Activated naive CD8-positive, alpha-beta T cell treated with anti-CD3 and anti-CD28 coated beads for 36 hours (primary cell): ENCODE measurements around the gene HEBP2. TPM values are rescaled to one million over a fixed set of nuclear protein-coding genes. Genes with fewer than 3 reads are reported as not detected.

Experiments
- DNase-seq: peaks from one replicate; pipeline ENCODE4 v3.0.0; 2021
- H3K27ac Mint-ChIP-seq: one replicate; pipeline ENCODE4 v1.8.0; 2022; ENCODE audit warnings: mild to moderate bottlenecking, moderate library complexity, mixed read lengths
- H3K27me3 Mint-ChIP-seq: one replicate; pipeline ENCODE4 v1.8.0; 2022; ENCODE audit warnings: mild to moderate bottlenecking, mixed read lengths
- H3K36me3 Mint-ChIP-seq: one replicate; pipeline ENCODE4 v1.8.0; 2021; ENCODE audit warnings: mild to moderate bottlenecking, mixed read lengths
- H3K4me1 Mint-ChIP-seq: one replicate; pipeline ENCODE4 v1.8.0; 2021; ENCODE audit warnings: mixed read lengths
- H3K4me3 Mint-ChIP-seq: one replicate; pipeline ENCODE4 v1.8.0; 2022; ENCODE audit warnings: mild to moderate bottlenecking, moderate library complexity, mixed read lengths
- H3K9me3 Mint-ChIP-seq: one replicate; pipeline ENCODE4 v1.8.0; 2022; ENCODE audit warnings: mixed read lengths
- total RNA-seq, 2 experiments: library from RNA; stranded (reverse); gene quantifications; one replicate each; pipeline ENCODE4 v1.2.3, GENCODE V29; 2021

Gene HEBP2
- total RNA-seq, 2 experiments from 2014 or later, result 27.4 to 28.0 TPM

- no peak for DNase-seq
- Mint-ChIP-seq H3K36me3 (no peaks in the 10 kb centered on the region), H3K4me3 (no peak overlapping the region), H3K4me1 (no peaks in the 10 kb centered on the region), H3K27ac (no peak overlapping the region), H3K27me3 (peaks cover 5% of the 10 kb centered on the region), H3K9me3 (no peaks in the 10 kb centered on the region)
These were observed 17.1 kb upstream of the HEBP2 start for GRCh38 chr6:138386897-138387296.

GRCh38 chr6:138387577-138388368 lies 16.2 kb upstream of the HEBP2 start:
- Mint-ChIP-seq H3K4me1 (no peaks in the 10 kb centered on the region), H3K9me3 (no peaks in the 10 kb centered on the region), H3K4me3 (no peak overlapping the region), H3K27me3 (peaks cover 5% of the 10 kb centered on the region), H3K27ac (no peak overlapping the region), H3K36me3 (no peaks in the 10 kb centered on the region)
- no peak for DNase-seq

DNA sequence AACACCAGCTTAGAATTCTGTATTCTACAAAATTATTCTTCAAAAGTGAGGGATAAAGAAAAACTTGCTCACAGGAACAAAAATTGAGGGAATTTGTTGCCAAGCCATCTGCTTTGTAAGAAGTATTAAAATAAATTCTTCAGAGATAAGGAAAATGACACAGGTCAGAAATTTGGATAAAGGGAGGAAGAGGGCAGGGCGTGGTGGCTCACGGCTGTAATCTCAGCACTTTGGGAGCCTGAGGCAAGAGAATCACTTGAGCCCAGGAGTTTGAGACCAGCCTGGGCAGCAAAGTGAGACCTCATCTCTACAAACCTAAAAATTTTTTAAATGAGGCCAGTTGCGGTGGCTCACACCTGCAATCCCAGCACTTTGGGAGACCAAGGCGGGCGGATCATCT lies 14.5 kb upstream of the HEBP2 start:
- H3K27me3 Mint-ChIP-seq, result peaks cover 5% of the 10 kb centered on the region
- no peaks in the 10 kb centered on the region for H3K36me3 Mint-ChIP-seq
- H3K9me3 Mint-ChIP-seq, result no peaks in the 10 kb centered on the region
- no peaks in the 10 kb centered on the region for H3K4me1 Mint-ChIP-seq
- H3K4me3 Mint-ChIP-seq, result no peak overlapping the region
- no peak for DNase-seq
- no peak overlapping the region for H3K27ac Mint-ChIP-seq

DNA sequence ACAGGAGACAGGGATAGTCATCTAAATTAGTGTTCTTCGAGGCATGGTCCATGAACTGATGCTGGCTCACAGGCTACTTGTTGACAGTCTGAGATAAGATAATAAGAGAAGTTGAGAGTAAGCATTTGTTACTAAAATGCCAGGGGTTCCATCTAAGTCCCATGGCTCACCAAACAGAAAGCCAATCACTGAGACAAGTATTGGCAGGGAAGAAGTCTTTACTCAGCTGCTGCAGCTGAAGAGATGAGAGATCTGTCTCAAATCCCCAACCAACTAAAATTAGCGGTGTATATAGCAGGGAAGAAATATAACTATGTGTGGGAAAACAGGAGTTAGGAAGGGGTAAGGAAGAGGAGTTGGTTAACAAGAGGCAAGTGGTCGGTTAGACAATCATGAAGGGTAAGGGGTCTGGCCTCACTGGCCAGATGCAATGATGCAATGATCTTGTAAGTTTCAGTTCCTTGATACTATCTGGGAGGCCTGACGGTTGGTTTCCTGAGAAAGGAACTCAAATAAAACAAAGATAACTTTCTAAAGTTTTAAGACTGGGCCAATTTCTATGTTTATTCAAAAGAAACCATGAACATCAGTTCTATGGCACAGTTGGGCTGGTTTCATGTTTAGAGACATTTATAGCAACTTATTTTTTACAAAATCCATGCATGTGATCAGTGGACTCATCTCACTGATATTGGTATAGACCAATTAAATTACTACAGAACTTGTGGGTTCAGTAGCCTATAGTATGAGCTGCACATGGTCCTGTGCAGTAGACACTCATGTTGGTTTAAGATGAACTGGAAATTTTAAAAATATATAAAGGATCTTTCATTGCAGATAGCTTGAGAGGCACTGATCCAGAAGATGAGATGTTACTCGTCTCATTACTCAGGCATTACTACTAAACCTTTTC lies 9.9 kb upstream of the HEBP2 start:
- no peak overlapping the region for H3K4me3 Mint-ChIP-seq
- no peaks in the 10 kb centered on the region for H3K9me3 Mint-ChIP-seq
- no peak overlapping the region for H3K27ac Mint-ChIP-seq
- no peaks in the 10 kb centered on the region for H3K36me3 Mint-ChIP-seq
- no peaks in the 10 kb centered on the region for H3K4me1 Mint-ChIP-seq
- no peaks in the 10 kb centered on the region for H3K27me3 Mint-ChIP-seq
- DNase-seq, result no peak

- no peak for DNase-seq
- no peaks in the 10 kb centered on the region for H3K4me1 Mint-ChIP-seq
- H3K4me3 Mint-ChIP-seq, result no peak overlapping the region
- no peaks in the 10 kb centered on the region for H3K9me3 Mint-ChIP-seq
- H3K36me3 Mint-ChIP-seq, result no peaks in the 10 kb centered on the region
- no peak overlapping the region for H3K27ac Mint-ChIP-seq
- no peaks in the 10 kb centered on the region for H3K27me3 Mint-ChIP-seq
These were observed 7.3 kb upstream of the HEBP2 start for GRCh38 chr6:138396709-138397108.

- H3K27me3 Mint-ChIP-seq, result no peaks in the 10 kb centered on the region
- H3K9me3 Mint-ChIP-seq, result no peaks in the 10 kb centered on the region
- no peak overlapping the region for H3K4me3 Mint-ChIP-seq
- H3K27ac Mint-ChIP-seq, result no peak overlapping the region
- no peaks in the 10 kb centered on the region for H3K36me3 Mint-ChIP-seq
- no peak for DNase-seq
- no peaks in the 10 kb centered on the region for H3K4me1 Mint-ChIP-seq
These were observed 6.6 kb upstream of the HEBP2 start for GRCh38 chr6:138397128-138398122.

DNA sequence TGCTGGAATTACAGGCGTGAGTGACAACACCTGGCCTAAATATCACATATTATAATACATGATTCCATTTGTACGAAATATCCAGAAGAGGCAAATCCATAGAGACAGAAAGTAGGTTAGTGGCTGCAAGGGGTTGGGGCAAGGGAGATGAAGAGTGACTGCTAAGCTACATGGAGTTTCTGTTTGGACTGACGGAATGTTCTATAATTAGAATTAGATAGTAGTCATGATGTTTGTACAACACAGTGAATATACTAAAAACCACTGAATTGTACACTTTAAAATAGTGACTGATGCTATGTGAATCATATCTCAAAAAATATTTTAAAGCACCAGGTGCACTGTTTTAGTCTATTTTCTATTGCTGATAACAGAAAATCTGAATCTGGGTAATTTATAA lies 3.7 kb upstream of the HEBP2 start:
- Mint-ChIP-seq H3K9me3 (no peaks in the 10 kb centered on the region), H3K27ac (no peak overlapping the region), H3K4me1 (peaks cover 10% of the 10 kb centered on the region), H3K36me3 (peaks cover 4% of the 10 kb centered on the region), H3K4me3 (no peak overlapping the region), H3K27me3 (no peaks in the 10 kb centered on the region)
- no peak for DNase-seq

GRCh38 chr6:138401960-138402837 lies 1.8 kb upstream of the HEBP2 start:
- no peak for DNase-seq
- Mint-ChIP-seq H3K27ac (no peak overlapping the region), H3K4me3 (peak overlapping the region; percentile 29), H3K27me3 (no peaks in the 10 kb centered on the region), H3K36me3 (peaks cover 13% of the 10 kb centered on the region), H3K9me3 (no peaks in the 10 kb centered on the region), H3K4me1 (peaks cover 17% of the 10 kb centered on the region)

DNA sequence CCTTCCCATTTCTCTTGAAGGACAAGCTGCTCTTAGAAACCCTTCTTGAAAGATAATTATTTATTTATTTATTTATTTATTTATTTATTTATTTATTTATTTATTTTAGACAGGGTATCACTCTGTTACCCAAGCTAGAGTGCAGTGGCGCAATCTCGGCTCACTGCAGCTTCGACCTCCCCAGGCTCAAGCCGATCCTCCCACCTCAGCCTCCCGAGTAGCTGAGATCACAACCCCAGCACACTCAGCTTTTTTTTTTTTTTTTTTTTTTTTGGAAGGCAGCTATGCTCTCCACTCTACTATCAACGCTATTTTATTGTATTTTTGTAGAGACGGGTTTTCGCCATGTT lies 1.2 kb upstream of the HEBP2 start:
- H3K27me3 Mint-ChIP-seq, result no peaks in the 10 kb centered on the region
- H3K9me3 Mint-ChIP-seq, result no peaks in the 10 kb centered on the region
- DNase-seq, result no peak
- peaks cover 17% of the 10 kb centered on the region for H3K4me1 Mint-ChIP-seq
- peaks cover 13% of the 10 kb centered on the region for H3K36me3 Mint-ChIP-seq
- no peak overlapping the region for H3K27ac Mint-ChIP-seq
- H3K4me3 Mint-ChIP-seq, result peak overlapping the region; percentile 81

DNA sequence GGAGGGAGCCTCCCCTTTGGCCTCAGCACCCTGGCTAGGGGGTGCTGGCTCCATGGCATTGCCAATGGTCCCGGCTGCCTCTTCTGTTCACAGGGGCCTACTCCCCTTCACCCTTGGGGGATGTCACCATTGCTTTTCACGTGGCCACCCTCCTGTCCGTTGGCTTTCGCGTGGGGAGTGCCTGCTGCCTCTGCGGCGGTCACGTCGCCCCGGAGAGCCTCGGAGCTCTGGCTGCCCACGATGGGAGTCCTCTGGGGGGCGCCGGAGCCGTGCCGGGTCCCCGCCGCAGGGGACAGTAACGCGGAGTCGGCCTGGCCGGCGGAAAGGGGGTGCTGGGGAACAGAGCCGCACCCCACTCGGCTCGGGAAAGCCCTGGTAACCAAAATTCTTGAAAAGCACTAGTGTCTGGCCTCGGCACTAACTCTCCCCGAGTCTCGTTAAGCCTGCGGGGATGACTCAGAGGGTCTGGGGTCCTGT lies 661 bp upstream of the HEBP2 start:
- peaks cover 17% of the 10 kb centered on the region for H3K4me1 Mint-ChIP-seq
- peak overlapping the region; percentile 81 for H3K4me3 Mint-ChIP-seq
- no peaks in the 10 kb centered on the region for H3K9me3 Mint-ChIP-seq
- no peaks in the 10 kb centered on the region for H3K27me3 Mint-ChIP-seq
- peaks cover 14% of the 10 kb centered on the region for H3K36me3 Mint-ChIP-seq
- DNase-seq, result peak; percentile 54
- H3K27ac Mint-ChIP-seq, result peak overlapping the region; percentile 84

GRCh38 chr6:138404666-138405337 lies 779 bp downstream of the HEBP2 start:
- H3K27ac Mint-ChIP-seq, result peak overlapping the region; percentile 70
- peaks cover 20% of the 10 kb centered on the region for H3K36me3 Mint-ChIP-seq
- H3K4me3 Mint-ChIP-seq, result peak overlapping the region; percentile 83
- H3K27me3 Mint-ChIP-seq, result no peaks in the 10 kb centered on the region
- H3K4me1 Mint-ChIP-seq, result peaks cover 17% of the 10 kb centered on the region
- no peaks in the 10 kb centered on the region for H3K9me3 Mint-ChIP-seq
- no peak for DNase-seq

DNA sequence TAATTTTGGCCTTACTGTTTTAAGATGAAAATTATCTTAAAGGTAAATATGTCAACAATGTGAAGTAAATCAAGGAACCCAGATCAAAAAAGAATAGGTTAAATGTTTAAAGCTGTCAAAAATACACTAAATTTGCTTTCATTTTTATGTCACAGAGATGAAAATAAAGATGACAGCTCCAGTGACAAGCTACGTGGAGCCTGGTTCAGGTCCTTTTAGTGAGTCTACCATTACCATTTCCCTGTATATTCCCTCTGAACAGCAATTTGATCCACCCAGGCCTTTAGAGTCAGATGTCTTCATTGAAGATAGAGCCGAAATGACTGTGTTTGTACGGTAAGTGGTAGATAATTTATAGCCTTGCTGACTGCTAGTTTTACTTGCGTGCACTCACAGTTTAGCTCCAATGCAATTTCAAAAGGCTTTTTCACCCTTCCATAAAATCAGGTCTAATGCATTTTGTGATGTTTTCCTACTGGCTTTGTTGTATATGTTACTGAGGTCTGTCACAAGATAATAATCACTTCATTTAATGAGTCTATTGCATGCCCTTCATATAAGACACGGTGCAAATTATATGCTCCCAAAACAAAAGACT lies 1.9 kb downstream of the HEBP2 start:
- H3K4me3 Mint-ChIP-seq, result peak overlapping the region; percentile 45
- peak overlapping the region; percentile 39 for H3K27ac Mint-ChIP-seq
- peaks cover 22% of the 10 kb centered on the region for H3K4me1 Mint-ChIP-seq
- H3K27me3 Mint-ChIP-seq, result no peaks in the 10 kb centered on the region
- no peak for DNase-seq
- H3K9me3 Mint-ChIP-seq, result no peaks in the 10 kb centered on the region
- H3K36me3 Mint-ChIP-seq, result peaks cover 20% of the 10 kb centered on the region

DNA sequence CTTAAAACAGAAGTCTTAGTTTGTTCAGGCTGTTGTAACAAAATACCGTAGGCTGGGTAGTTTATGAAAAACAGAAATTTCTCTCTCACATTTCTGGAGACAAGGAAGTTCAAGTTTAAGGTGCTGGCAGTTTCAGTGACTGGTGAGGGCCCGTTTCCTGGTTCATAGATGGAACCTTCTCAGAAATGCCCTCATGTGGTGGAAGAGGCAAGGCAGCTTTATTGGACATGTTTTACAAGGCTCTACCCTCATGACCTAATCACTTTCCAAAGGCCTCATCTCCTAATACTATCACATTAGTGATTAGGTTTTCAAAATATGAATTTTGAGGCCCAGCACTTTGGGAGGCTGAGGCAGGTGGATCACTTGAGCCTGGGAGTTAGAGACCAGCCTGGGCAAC lies 2.4 kb downstream of the HEBP2 start:
- no peak for DNase-seq
- Mint-ChIP-seq H3K4me3 (no peak overlapping the region), H3K27ac (peak overlapping the region; percentile 39), H3K27me3 (no peaks in the 10 kb centered on the region), H3K9me3 (no peaks in the 10 kb centered on the region), H3K4me1 (peaks cover 27% of the 10 kb centered on the region), H3K36me3 (peaks cover 21% of the 10 kb centered on the region)
